A673 (cell line): Measurements from ENCODE around the gene MTERF1. TPM values are rescaled to one million over a fixed set of nuclear protein-coding genes. Genes with fewer than 3 reads are reported as not detected.

Source experiments
- BruUV-seq: library from RNA; stranded (reverse); fragments of 400-500 nt; replicated peaks from 2 replicates; lab custom pipeline; 2021; lab: Mats Ljungman, UMichigan
- CTCF ChIA-PET: fragments of 300-600 bp; sonication (Branson Sonifier 250); formaldehyde crosslinking; loops from one replicate; lab custom pipeline; 2022; ENCODE audit warnings: antibody characterized with exemption; lab: Charles Lee
- POLR2A ChIA-PET: fragments of 300-600 bp; sonication (Branson Sonifier 250); formaldehyde crosslinking; loops from one replicate; lab custom pipeline; 2022; ENCODE audit warnings: antibody characterized with exemption; ENCODE audit not compliant: low non-redundant PET; lab: Charles Lee
- DNase-seq: peaks from one replicate; pipeline ENCODE4 v3.0.0-alpha.2; 2015; ENCODE audit warnings: low spot score
- H3K27ac ChIP-seq: fragments of 200-600 bp; sonication (generic); 2 replicates; pipeline ENCODE4 v1.5.1; 2016; ENCODE audit warnings: mixed run types, low read depth, mild to moderate bottlenecking, mixed read lengths, antibody characterized with exemption, low read length; ENCODE audit not compliant: poor library complexity, severe bottlenecking
- H3K27me3 ChIP-seq: fragments of 200-600 bp; sonication (generic); replicated peaks from 2 replicates; pipeline ENCODE4 v1.6.1; 2017; ENCODE audit warnings: mixed run types, low read depth, mild to moderate bottlenecking, mixed read lengths, antibody characterized with exemption, low read length; ENCODE audit not compliant: insufficient read depth, poor library complexity
- H3K36me3 ChIP-seq: fragments of 200-600 bp; sonication (generic); 2 replicates; pipeline ENCODE4 v1.6.1; 2016; ENCODE audit warnings: mixed run types, mild to moderate bottlenecking, mixed read lengths, antibody characterized with exemption, low read length; ENCODE audit not compliant: insufficient read depth, poor library complexity, severe bottlenecking
- H3K4me1 ChIP-seq: fragments of 200-600 bp; sonication (generic); 2 replicates; pipeline ENCODE4 v1.6.1; 2017; ENCODE audit warnings: mixed run types, mild to moderate bottlenecking, mixed read lengths, antibody characterized with exemption, low read length; ENCODE audit not compliant: insufficient read depth, poor library complexity, severe bottlenecking
- H3K4me3 ChIP-seq: fragments of 200-600 bp; sonication (generic); 2 replicates; pipeline ENCODE4 v1.5.1; 2016; ENCODE audit warnings: low read depth, mixed run types, mild to moderate bottlenecking, mixed read lengths, low read length; ENCODE audit not compliant: poor library complexity, severe bottlenecking
- H3K9me3 ChIP-seq: fragments of 200-600 bp; sonication (generic); 2 replicates; pipeline ENCODE4 v1.6.1; 2016; ENCODE audit warnings: mixed run types, low read depth, mild to moderate bottlenecking, mixed read lengths, antibody characterized with exemption, low read length; ENCODE audit not compliant: poor library complexity, severe bottlenecking
- EZH2 ChIP-seq: fragments of 200-600 bp; sonication (generic); IDR thresholded peaks from 2 replicates; pipeline ENCODE4 v1.6.1; 2017; ENCODE audit warnings: borderline replicate concordance, low read depth, mild to moderate bottlenecking, mixed read lengths, antibody characterized with exemption, low read length; ENCODE audit not compliant: poor library complexity, severe bottlenecking
- intact Hi-C: fragments of 100-400 bp; cut with micrococcal nuclease; formaldehyde crosslinking; loops from one replicate; pipeline ENCODE4 v1.10.0; 2022; ENCODE audit not compliant: unreplicated experiment
- total RNA-seq: library from RNA; stranded (reverse); gene quantifications from 2 replicates; pipeline ENCODE4 v1.2.3, GENCODE V29; 2021
- TF ChIP-seq, protein P1 (sequence below): fragments of 300-800, 200-600 bp; sonication (generic); conservative IDR thresholded peaks from 2 replicates; pipeline ENCODE4 v1.5.1; 2017; ENCODE audit warnings: low read depth, mild to moderate bottlenecking, antibody characterized with exemption, low read length, moderate library complexity, mixed read lengths

Gene MTERF1
- total RNA-seq, 1 experiment from 2014 or later: 31.9 TPM

DNA sequence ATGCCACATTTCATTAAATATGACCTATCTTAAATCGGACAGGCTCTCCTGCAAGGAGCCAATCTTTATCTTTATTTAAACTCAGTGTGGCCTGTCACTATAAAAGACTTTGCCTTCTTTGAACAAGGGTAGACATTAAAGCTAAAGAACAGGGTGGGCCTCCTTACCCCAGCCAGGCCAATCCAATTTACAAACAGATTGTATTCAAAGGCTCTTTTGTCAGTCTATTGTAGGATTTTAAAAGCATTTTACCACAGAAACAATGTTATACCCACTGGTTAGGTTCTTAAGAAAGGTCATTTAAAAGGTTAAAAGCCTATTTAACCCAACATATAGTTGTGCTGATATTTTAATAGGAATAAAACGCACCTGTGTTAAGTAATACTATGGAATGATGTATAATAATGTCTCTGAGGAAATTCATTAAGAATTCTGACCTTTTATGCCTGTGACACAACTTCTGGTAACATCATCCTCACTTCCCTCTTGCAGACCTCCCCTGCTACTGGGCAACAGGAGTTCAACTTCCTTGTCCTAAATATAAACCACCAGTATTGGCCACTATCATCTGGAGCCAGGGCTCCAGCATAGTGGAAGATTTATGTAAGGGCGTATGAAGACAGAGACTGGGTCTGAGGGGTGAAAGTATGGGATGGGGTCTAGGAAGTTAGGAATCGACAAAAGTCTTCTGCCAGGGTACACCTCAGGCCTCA is 32.5 kb downstream of the MTERF1 start:
- BruUV-seq: no TSS peak
- intact Hi-C loops: no loop called here
- CTCF ChIA-PET: no interaction called here
- Histone ChIP-seq H3K27ac (peak overlapping the region; percentile 12), H3K27me3 (no peaks in the 10 kb centered on the region), H3K4me3 (no peak overlapping the region), H3K36me3 (no peaks in the 10 kb centered on the region), H3K4me1 (peaks cover 19% of the 10 kb centered on the region), H3K9me3 (peaks cover 10% of the 10 kb centered on the region)
- POLR2A ChIA-PET: no interaction called here
- no peak for DNase-seq
- no peak for TF ChIP-seq EZH2
- TF ChIP-seq, protein P1, sequence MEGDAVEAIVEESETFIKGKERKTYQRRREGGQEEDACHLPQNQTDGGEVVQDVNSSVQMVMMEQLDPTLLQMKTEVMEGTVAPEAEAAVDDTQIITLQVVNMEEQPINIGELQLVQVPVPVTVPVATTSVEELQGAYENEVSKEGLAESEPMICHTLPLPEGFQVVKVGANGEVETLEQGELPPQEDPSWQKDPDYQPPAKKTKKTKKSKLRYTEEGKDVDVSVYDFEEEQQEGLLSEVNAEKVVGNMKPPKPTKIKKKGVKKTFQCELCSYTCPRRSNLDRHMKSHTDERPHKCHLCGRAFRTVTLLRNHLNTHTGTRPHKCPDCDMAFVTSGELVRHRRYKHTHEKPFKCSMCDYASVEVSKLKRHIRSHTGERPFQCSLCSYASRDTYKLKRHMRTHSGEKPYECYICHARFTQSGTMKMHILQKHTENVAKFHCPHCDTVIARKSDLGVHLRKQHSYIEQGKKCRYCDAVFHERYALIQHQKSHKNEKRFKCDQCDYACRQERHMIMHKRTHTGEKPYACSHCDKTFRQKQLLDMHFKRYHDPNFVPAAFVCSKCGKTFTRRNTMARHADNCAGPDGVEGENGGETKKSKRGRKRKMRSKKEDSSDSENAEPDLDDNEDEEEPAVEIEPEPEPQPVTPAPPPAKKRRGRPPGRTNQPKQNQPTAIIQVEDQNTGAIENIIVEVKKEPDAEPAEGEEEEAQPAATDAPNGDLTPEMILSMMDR: no peak

DNA sequence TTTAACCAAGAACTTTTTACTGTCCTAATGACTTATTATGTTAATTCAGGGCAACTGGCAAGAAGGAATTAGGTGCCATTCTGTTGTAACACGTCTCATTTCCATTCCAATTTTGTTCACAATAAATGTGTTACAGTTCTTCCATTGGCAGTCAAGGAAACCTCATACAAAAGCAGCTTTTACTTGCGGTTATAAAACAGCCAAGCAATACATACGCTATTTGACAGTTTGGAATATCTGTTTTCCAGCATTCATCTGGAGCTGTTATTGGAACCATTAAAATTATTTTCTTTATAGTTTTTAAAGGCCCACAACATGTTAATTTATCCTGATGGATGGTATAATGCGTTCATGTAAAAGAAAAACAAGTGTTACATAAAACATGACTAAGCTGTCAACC is 33.3 kb downstream of the MTERF1 start:
- Histone ChIP-seq H3K4me3 (no peak overlapping the region), H3K36me3 (no peaks in the 10 kb centered on the region), H3K27ac (peak overlapping the region; percentile 12), H3K9me3 (peaks cover 2% of the 10 kb centered on the region), H3K27me3 (no peaks in the 10 kb centered on the region), H3K4me1 (peaks cover 19% of the 10 kb centered on the region)
- BruUV-seq: no TSS peak
- TF ChIP-seq, protein P1: no peak
- TF ChIP-seq EZH2: no peak
- DNase-seq: no peak
- POLR2A ChIA-PET: no interaction called here
- CTCF ChIA-PET: no interaction called here
- intact Hi-C loops: no loop called here

DNA sequence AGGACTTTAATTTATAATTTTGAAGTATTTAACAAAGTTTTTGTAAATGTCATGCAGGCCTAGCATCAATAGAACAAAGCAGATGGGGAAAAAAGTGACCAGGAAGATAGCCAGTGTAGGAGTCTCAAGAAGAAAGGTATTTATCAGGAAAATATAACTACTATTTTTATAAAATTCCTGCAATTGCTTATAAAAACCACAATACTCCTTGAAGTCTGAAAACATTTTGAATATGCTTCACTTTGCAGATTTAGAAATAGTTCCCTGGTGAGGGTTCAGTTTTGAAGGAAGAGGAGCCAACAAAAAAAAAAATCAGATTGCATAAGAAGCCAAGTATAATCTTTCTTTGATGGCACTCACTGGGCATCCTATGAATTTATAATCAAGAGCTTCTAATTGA is 34.1 kb downstream of the MTERF1 start:
- DNase-seq: no peak
- intact Hi-C loops: no loop called here
- Histone ChIP-seq H3K4me1 (peaks cover 19% of the 10 kb centered on the region), H3K27ac (no peak overlapping the region), H3K36me3 (no peaks in the 10 kb centered on the region), H3K9me3 (no peaks in the 10 kb centered on the region), H3K4me3 (no peak overlapping the region), H3K27me3 (no peaks in the 10 kb centered on the region)
- BruUV-seq: no TSS peak
- ChIA-PET POLR2A (no interaction called here), CTCF (no interaction called here)
- TF ChIP-seq, protein P1: no peak
- no peak for TF ChIP-seq EZH2
